ENCODE measurements around the gene KIF23. TPM values are rescaled to one million over a fixed set of nuclear protein-coding genes. Genes with fewer than 3 reads are reported as not detected.

The KIF23 gene
- total RNA-seq, 2 donors from 2014 or later, result 2.6 to 7.4 TPM

- Histone ChIP-seq H3K27ac (peak overlapping the region; percentile 79 to 88), H3K4me3 (peak overlapping the region; percentile 30 to 36), H3K9me3 (no peaks in the 10 kb centered on the region), H3K36me3 (no peaks in the 10 kb centered on the region), H3K4me1 (replicated peaks) (no peaks in the 10 kb centered on the region), H3K27me3 (replicated peaks; ENCODE audit: insufficient read depth) (no peaks in the 10 kb centered on the region)
- WGBS, result 6% methylated on average over 46 of the region's 46 CpGs
- intact Hi-C loops (cut with DNase I), result loop anchor here (5.0 to 10.0 kb wide), 2 partner anchors 300 to 632 kb away; partner anchors contain the start of genes GLCE and TLE3
- peak; percentile 98 for TF ChIP-seq POLR2AphosphoS5 (IDR thresholded peaks at IDR 0.05)
- peak; percentile 82 to 97 (median 90) for TF ChIP-seq CTCF (IDR thresholded peaks at IDR 0.05)
- TF ChIP-seq POLR2A (IDR thresholded peaks at IDR 0.05), result peak; percentile 82
- DNase-seq (ENCODE audit: low spot score), result peak; percentile 94
Observed at GRCh38 chr15:69462493-69463181, 48.5 kb downstream of the KIF23 start.

- WGBS, result 20% methylated on average over 13 of the region's 13 CpGs
- peak overlapping the region; percentile 79 to 88 for H3K27ac ChIP-seq
- H3K4me3 ChIP-seq, result peak overlapping the region; percentile 30 to 36
- intact Hi-C loops (cut with DNase I), result loop anchor here (5.0 to 10.0 kb wide), 2 partner anchors 301 to 632 kb away; partner anchors contain the start of genes GLCE and TLE3
- H3K4me1 ChIP-seq (replicated peaks), result peaks cover 4% of the 10 kb centered on the region
- no peaks in the 10 kb centered on the region for H3K27me3 ChIP-seq (replicated peaks; ENCODE audit: insufficient read depth)
- no peak for TF ChIP-seq POLR2A (IDR thresholded peaks at IDR 0.05)
- TF ChIP-seq CTCF (IDR thresholded peaks at IDR 0.05), result no peak
- TF ChIP-seq POLR2AphosphoS5 (IDR thresholded peaks at IDR 0.05), result no peak
- DNase-seq (ENCODE audit: low spot score), result no peak
- H3K36me3 ChIP-seq, result no peaks in the 10 kb centered on the region
- H3K9me3 ChIP-seq, result no peaks in the 10 kb centered on the region
Observed at GRCh38 chr15:69463182-69463756, 49.1 kb downstream of the KIF23 start.

GRCh38 chr15:69465253-69465652 is 51.1 kb downstream of the KIF23 start:
- Histone ChIP-seq H3K4me1 (replicated peaks) (peaks cover 11% of the 10 kb centered on the region), H3K27me3 (replicated peaks; ENCODE audit: insufficient read depth) (no peaks in the 10 kb centered on the region), H3K36me3 (no peaks in the 10 kb centered on the region), H3K9me3 (no peaks in the 10 kb centered on the region), H3K27ac (no peak overlapping the region), H3K4me3 (no peak overlapping the region)
- WGBS, result 100% methylated on average over 1 of the region's 1 CpG
- no peak for TF ChIP-seq POLR2AphosphoS5 (IDR thresholded peaks at IDR 0.05)
- TF ChIP-seq POLR2A (IDR thresholded peaks at IDR 0.05), result no peak
- no peak for TF ChIP-seq CTCF (IDR thresholded peaks at IDR 0.05)
- no peak for DNase-seq (ENCODE audit: low spot score)
- intact Hi-C loops (cut with DNase I), result loop anchor here (5.0 to 10.0 kb wide), 2 partner anchors 408 to 630 kb away; partner anchors contain the start of gene TLE3

GRCh38 chr15:69466733-69467132 is 52.6 kb downstream of the KIF23 start:
- H3K36me3 ChIP-seq, result no peaks in the 10 kb centered on the region
- intact Hi-C loops (cut with DNase I), result loop anchor here (5.0 to 10.0 kb wide), 2 partner anchors 409 to 628 kb away; partner anchors contain the start of gene TLE3
- H3K27me3 ChIP-seq (replicated peaks; ENCODE audit: insufficient read depth), result no peaks in the 10 kb centered on the region
- H3K9me3 ChIP-seq, result no peaks in the 10 kb centered on the region
- H3K4me1 ChIP-seq (replicated peaks), result peaks cover 11% of the 10 kb centered on the region
- no peak overlapping the region for H3K4me3 ChIP-seq
- H3K27ac ChIP-seq, result no peak overlapping the region
- TF ChIP-seq POLR2A (IDR thresholded peaks at IDR 0.05) (no peak), POLR2AphosphoS5 (IDR thresholded peaks at IDR 0.05) (no peak), CTCF (IDR thresholded peaks at IDR 0.05) (no peak)
- WGBS, result 50% methylated on average over 2 of the region's 2 CpGs
- DNase-seq (ENCODE audit: low spot score), result no peak
